HG02981 (cell line): ENCODE results near the gene BSG.

Source experiments
- ATAC-seq: cut with Tn5 transposase; IDR thresholded peaks from one replicate; pipeline ENCODE4 v1.9.1; 2021; ENCODE audit warnings: mild to moderate bottlenecking, moderate library complexity; ENCODE audit not compliant: unreplicated experiment

The BSG gene

DNA sequence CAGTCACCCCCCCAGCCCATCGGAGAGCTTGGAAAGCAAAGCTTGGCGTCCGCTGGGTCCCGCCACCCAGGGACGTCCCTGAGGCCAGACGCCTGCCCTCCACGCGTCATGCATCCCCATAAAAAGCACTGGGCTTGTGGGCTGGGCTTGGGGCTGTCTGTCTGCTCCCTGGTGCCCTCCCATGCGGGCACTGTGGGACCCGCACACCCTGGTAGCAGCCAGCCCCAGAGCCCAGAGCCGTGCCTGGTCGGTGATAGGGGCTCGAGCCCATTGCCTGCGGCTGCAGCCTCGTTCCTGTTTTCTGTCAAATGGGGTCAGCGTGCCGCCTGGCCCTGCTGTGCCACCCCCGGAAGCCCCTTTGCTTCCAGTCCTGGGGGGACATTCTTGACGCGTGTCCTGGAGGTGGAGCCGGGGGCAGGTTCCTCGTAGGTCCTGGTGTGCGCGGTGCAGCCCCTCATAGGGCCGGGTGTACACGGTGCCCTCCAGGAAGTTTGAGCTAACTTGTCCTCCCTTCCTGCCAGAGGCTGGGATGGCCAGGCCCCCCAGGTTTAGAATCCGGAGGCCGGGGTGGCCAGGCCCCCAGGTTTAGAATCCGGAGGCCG lies 32.9 kb upstream of the BSG start:
- ATAC-seq = no peak

DNA sequence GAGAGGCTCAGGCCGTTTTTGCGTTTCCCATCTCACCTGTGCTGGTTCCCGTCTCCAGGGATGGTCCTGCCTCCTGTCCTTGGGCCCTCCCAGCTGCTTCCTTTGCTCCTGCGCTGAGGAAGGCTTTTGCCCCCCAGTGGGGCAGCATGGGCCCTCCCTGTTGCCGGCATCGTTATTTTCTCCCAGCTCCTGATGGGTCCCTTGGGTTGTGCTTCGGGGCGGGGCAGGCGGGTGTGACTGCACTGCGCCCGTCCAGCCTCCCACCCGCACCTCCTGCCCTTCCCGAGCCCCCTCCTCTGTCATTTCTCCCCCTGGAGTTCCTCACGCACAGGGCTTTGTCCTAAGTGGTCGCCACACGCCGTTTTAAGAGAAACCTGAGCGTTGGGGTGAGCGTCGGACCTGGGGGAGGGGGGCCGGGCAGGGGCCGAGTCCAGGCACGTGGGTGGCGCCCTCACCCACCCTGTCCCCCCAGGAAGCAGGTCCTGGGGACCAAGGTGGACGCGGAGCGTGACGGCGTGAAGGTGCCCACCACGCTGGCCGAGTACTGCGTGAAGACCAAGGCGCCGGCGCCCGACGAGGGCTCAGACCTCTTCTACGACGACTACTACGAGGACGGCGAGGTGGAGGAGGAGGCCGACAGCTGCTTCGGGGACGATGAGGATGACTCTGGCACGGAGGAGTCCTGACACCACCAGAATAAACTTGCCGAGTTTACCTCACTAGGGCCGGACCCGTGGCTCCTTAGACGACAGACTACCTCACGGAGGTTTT lies 31.3 kb upstream of the BSG start:
- ATAC-seq = no peak

DNA sequence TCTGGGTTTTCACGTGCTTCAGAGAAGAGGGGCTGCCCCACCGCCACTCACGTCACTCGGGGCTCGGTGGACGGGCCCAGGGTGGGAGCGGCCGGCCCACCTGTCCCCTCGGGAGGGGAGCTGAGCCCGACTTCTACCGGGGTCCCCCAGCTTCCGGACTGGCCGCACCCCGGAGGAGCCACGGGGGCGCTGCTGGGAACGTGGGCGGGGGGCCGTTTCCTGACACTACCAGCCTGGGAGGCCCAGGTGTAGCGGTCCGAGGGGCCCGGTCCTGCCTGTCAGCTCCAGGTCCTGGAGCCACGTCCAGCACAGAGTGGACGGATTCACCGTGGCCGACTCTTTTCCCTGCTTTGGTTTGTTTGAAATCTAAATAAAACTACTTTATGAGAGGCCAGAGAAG lies 30.7 kb upstream of the BSG start:
- no peak for ATAC-seq

DNA sequence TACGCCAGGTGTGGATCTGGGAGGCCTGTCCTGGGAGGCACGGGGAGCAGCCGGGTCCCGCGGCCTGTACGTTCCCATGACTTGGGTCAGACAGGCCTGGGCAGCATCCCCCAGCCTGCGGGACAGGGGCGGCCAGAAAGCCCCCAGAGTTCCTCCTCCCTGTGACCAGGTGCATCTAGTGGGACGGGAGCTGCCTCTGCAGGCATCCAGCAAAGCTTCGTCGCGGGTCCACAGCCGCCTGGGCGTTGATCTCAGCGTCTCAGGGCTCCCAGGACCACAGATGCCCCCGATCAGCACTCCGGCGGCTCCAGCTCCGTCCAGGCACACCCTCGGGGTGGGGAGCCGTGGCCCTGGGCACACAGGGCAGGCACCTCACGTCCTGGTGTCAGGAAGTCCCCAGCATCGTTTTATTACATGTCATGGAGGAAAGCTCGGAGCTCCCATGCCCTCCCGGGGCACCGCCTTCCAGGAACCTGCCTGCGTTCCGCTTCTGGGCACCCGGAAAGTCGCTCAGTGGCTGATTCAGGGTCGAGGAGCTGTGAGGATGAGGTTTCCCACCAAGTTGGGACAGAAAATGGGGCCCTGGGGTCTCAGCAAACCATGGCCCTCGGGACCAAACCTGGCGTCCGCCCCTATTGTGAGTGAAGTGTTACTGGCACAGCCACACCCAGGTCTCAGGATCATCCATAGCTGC lies 30.1 kb upstream of the BSG start:
- no peak for ATAC-seq

DNA sequence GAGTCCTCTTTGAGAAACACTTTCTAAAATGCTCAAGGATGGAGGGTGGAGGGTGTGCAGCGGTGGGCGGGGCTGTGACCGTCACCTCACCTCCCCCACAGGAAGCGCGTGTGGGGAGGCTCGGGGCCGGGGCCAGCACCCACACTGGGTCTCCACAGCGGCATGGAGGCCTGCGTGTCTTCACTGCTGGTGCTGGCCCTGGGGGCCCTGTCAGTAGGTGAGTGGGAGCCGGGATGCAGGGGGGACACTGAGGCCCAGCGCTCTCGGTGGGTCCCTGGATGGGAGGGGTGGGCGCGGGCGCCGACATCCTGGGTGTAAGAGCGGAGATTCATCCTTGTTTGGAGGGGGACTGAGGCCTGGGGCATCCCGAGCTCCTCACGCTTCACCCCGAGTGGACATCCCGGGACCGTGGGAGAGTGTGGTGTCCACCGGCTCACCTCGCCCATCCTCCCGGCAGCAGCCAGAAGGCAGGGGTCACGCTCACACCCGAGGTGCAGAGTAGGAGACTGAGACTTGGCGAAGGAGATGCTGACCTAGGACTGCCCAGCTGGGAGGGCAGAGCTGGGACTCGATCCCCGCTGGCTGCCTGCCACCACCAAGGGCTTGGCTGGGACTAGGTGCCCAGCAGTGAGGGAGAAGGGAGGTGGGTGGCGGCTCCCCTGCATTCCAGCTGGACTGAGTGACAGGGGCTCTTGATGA lies 28.3 kb upstream of the BSG start, which contains the start of gene GZMM:
Gene GZMM, plus strand, starts transcription at position 144 of the 699 bp plus-strand sequence. Its CDS starts 19 bp downstream, at position 163.
- no peak for ATAC-seq

DNA sequence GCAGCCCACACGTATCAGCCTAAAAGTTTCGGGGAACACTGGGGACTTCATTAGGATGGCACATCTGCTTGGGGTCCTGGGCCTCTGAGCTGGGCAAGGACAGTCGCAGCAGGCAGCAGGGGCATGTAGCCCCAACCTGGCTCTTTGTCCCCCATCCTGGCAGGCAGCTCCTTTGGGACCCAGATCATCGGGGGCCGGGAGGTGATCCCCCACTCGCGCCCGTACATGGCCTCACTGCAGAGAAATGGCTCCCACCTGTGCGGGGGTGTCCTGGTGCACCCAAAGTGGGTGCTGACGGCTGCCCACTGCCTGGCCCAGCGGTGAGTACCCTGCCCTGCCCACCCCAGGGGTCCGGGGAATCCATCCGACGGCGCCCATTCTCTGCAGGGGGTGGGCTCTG lies 25.3 kb upstream of the BSG start:
- ATAC-seq = no peak

DNA sequence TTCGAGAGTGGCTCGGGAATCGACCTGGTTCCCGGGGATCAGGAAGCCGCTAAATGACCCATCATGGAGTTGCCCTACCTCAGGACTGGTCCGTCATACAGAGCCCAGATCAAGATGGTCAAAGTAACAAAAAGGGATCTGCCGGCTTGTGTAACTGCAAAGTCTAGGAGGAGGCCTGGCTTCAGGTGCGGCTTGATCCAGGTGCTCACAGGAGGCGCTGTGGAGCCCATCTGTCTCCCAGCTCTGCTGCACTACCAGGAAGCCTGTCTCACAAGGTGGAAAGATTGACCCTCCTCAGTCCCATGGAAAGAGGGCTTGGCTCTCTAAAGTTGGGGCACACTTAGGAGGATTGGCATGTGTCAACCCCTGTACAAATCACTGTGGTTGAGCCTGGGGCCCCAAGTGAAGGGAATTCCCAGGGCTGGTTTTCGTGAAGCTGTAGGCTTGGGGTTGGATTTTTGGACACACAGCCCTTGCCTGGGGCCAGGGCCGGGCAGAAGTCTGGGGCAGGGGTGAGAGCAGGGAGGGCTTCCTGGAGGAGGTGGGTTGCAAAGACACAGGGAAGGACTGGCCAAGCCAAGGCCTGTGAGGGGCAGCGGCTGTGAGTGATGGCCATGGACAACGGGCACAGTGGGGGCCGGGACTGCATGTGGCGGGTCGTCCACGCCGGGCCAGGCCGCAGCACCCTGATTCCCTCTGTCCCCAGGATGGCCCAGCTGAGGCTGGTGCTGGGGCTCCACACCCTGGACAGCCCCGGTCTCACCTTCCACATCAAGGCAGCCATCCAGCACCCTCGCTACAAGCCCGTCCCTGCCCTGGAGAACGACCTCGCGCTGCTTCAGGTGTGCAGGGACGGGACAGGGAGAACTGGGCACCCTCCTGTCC lies 24.3 kb upstream of the BSG start:
- ATAC-seq = no peak

DNA sequence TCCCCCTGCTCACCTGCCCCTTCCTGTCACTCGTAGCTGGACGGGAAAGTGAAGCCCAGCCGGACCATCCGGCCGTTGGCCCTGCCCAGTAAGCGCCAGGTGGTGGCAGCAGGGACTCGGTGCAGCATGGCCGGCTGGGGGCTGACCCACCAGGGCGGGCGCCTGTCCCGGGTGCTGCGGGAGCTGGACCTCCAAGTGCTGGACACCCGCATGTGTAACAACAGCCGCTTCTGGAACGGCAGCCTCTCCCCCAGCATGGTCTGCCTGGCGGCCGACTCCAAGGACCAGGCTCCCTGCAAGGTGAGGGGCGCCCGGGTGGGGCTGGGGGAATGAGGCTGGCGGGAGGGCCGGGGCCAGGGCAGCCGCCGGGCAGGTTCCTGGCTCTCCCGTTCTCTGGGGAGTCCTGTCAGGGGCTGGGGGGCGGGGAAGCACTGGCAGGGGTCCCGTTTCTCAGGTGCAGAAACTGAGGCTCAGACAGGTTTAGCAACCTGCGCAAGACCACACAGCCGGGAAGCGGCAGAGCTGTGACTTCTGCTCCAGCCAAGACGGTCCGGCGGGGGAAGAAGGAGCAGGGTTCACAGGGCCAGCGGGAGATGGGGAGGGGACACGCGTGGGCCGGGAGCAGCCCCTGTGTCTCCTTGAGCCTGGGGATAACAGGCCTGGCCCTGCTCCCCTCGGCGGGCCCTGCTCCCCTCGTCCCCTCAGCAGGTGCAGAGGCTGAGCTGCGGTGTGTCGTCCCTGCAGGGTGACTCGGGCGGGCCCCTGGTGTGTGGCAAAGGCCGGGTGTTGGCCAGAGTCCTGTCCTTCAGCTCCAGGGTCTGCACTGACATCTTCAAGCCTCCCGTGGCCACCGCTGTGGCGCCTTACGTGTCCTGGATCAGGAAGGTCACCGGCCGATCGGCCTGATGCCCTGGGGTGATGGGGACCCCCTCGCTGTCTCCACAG lies 23.2 kb upstream of the BSG start:
- no peak for ATAC-seq

DNA sequence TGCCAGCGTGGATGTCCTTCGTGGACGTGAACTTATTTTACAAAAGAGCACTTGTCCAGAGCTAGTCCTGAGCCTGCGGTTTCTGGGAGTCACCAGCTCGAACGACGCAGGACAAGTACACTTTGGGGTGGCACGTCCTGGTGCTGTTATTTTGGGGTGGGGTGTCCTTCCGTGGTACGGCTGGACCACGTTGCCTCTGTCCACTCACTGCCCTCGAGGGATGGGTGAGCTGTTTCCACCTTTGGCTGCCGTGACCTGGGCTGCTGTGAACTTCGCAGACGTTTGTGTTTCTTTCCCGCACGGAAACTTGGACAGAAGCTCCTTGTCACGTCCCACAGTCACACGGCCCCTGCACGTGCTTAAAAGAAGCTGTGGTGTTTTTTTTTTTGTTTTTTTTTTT lies 17.6 kb upstream of the BSG start:
- ATAC-seq = no peak

DNA sequence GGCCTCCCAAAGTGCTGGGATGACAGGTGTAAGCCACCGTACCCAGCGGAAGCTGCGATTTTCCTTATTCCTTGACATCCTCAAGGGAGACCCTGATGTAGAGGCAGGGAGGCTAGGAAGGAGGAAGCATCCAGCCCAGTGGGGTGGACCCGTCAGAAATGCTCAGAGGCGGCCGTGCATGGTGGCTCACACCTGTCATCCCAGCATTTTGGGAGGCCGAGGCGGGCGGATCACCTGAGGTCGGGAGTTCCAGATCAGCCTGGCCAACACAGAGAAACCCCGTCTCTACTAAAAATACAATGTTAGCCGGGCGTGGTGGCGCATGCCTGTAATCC lies 17.0 kb upstream of the BSG start:
- ATAC-seq = no peak

DNA sequence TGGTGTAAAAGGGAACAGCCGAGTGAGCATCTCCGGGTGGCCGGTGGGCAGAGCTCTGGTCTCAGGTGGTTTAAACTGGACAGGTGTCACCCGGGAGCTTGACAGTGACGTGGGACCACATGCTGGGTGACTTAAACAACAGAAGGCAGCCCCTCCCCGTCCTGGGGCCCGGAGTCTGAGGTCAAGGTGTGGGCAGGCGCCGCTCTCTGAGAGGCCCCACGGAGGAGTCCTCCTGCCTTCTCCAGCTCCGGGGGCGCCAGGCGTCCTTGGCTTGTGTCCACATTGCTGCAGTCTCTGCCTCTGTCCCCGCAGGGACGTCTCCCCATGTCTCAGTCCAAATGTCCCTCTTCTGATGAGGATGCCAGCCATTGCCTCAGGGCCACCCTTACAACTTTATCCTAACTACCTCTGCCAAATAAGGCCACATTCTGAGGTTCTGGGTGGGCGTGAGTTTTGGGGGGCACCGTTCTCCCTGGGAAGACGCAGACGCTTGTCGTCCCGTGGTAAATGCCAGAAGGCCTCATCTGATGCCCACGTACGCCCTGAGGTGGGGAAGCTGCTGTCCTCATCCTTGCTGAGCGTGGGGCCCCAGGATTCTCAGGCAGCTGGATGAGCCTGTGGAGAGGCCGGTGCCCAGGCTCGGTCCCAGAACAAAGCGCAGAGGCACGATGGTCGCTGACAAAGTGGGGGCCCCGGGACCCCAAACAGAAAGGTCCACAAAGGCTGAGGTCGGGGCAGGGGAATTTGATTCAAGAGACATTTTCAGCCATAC lies 15.6 kb upstream of the BSG start:
- ATAC-seq = no peak

DNA sequence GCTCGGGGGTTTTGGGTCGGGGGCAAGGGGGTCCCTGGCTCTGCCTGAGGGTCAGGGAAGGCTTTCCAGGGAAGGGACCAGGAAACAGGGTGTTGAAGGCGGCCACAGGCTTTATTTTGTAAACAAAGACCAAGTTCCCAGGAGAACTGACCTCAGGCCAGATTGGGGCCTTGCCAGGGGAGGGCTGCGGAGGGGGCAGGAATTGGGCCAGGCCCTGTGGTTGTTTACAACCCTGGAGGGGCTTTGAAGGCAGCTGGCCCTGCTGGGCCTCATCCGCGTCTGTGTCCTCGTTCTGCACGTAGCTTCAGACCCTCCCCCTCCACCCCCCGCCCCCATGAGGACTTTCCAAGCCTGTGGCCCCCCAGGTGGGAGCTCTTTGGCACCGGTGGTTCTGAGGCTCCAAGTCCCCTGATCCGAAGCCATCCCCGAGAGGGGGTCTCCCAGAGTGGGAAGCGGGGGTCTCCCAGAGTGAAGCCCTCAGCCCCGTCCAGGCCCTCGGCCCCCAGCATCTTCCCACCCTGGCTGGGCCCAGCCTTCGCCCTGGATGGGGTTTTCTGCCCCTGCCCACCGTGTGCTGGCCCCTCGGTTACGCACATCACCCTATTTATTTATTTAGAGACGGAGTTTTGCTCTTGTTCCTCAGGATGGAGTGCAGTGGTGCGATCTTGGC lies 13.5 kb upstream of the BSG start:
- ATAC-seq = no peak

DNA sequence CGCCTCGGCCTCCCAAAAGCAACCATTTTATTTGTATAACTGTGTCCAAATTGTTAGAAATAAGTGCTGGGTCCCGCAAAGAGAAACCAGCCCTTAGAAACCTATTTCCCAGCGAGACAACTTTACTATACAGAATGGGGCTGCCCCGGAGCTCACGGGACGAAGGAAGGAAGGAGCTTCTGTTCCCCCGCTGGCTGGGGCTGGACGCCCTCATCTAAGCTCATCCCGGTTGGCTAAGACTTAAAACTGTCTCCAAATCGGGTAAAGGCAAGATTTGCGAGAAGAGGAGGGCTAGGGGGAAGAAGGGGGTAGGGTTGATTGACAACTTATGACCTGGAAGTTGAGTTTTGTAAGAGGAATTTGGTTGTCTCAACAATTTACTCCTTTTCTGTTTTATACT lies 12.3 kb upstream of the BSG start:
- ATAC-seq = no peak

DNA sequence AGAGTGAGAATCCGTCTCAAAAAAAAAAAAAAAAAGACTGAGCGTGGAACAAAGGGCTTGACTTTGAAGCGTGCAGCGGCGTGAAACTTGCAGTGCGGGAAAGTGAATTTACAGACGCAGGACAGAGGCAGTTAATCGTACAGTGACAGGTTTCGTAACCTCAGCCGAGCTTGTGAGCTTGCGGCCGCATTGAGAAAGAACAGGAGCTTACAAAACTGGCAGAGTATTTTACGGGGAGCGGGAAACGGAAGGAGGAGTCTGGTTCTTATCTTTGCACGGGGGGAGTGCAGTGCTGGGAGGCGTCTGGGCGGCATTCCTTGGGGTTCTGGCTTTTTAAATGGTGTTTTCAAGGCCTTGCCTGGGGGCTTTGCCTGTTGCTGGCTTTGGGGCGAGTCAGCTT lies 6.0 kb upstream of the BSG start:
- ATAC-seq = no peak

DNA sequence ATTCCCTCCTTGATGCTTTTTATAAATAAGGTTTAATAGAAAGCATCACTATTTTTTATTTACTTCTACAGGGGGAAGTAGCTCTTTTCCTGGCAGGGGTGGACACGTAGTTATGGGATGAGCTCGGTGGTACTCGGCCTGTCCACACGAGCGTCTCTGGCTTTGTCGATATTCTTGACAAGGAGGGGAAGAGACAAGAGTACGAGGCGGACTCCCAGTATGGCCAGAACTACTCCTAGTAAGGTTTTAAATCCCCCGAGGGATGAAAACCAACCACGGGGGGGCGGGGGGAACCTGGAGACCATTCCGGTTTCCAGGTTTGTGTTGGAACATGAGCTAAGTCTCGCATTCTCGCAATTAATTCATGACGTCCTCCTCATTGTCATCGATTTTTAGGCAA lies 5.6 kb upstream of the BSG start:
- ATAC-seq = no peak

DNA sequence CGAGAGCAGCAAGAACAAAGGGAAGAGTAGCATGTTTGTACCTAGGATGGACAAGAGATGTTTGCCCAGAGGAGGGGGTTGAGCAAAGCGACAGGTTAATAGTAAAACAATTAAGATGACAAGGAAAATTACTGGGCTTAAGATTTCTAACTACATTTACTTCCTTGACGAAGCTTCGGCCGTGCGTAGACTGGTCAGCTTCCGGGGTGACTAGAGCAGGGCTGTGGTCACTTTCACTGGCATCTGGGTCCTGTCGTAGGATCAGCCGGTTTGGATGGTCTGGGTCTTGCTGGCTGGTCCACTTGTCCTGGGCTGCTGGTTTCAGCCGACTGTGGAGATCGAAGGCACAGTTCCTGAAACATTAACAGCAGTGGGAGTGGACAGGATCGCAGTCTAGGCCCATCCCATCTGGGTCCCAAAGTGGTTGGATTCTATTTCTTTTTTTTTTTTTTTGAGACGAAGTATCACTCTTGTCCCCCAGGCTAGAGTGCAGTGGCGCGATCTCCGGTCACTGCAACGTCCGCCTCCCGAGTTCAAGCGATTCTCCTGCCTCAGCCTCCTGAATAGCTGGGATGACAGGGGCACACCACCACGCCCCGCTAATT lies 5.0 kb upstream of the BSG start:
- ATAC-seq = no peak

DNA sequence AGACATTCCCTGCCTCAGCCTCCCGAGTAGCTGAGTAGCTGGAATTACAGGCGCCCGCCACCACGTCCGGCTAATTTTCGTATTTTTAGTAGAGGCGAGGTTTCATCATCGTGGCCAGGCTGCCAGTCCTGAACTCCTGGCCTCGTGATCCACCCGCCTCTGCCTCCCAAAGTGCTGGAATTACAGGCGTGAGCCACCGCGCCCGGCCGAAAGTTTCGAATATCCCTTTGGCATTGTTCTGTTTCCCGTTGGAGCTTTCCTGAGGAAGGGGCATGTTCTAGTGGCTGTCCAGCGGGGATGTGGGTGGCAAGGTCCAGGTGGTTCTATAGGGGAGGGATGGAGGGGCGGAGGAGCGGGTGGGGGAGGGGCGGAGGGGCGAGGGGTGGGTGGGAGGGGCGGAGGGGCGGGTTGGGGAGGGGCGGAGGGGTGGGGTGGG lies 2.1 kb upstream of the BSG start:
- no peak for ATAC-seq
